Right cardiac atrium (tissue), 5 donors: ENCODE measurements around the gene DOK5. TPM values are rescaled to one million over a fixed set of nuclear protein-coding genes. Genes with fewer than 3 reads are reported as not detected.

ENCODE experiments used
- ATAC-seq, 2 donors: fragments of 200-7000 bp; cut with Tn5 transposase; one replicate each; pipeline versions ENCODE4 v1.8.0 to v1.9.1; 2020; ENCODE audit warnings: moderate library complexity in 2 of 2, mild to moderate bottlenecking in 1 of 2
- DNase-seq, 3 donors: peaks; one replicate each; pipeline ENCODE4 v3.0.0-alpha.2; 2020
- H3K27ac ChIP-seq: one replicate; pipeline ENCODE4 v1.5.1; 2013; ENCODE audit warnings: mild to moderate bottlenecking, low read length, control low read depth, moderate library complexity
- H3K27me3 ChIP-seq: one replicate; pipeline ENCODE4 v1.6.1; 2013; ENCODE audit not compliant: control insufficient read depth, insufficient read depth
- H3K4me1 ChIP-seq: one replicate; pipeline ENCODE4 v1.6.1; 2013; ENCODE audit warnings: low read length; ENCODE audit not compliant: control insufficient read depth, insufficient read depth
- H3K4me3 ChIP-seq: one replicate; pipeline ENCODE4 v1.5.1; 2013; ENCODE audit warnings: low read length, control low read depth
- H3K9me3 ChIP-seq: one replicate; pipeline ENCODE4 v1.6.1; 2013; ENCODE audit warnings: low read length; ENCODE audit not compliant: control insufficient read depth
- WGBS: extraction: QIAGEN DNeasy Blood & Tissue Kit; methylation state at CpG from one replicate; pipeline ENCODE4 v1.1.7; 2013; 5-methylcytosine and 5-hydroxymethylcytosine counted together
- intact Hi-C, 4 donors: fragments of 100-400 bp; cut with DNase I; formaldehyde crosslinking; loops; one replicate each; pipeline versions ENCODE4 v1.11.0 to v1.14.0; 2022 to 2023
- polyA plus RNA-seq: library from polyadenylated mRNA; stranded (reverse); fragments of 200-250 nt; gene quantifications from one replicate; pipeline ENCODE4 v1.2.3, GENCODE V29; 2013
- total RNA-seq, 4 donors: library from RNA; stranded (reverse); fragmentation: NEBNext Ultra II Directional; extraction: Animal tissue kit (Norgen Biotek cat#: 25700); gene quantifications; one replicate each; pipeline ENCODE4 v1.2.1, GENCODE V29; 2021
- donor health status: healthy with polysubstance abuse.
- donor health status: DM: no; HTN: yes; CAD: no.
- donor health status: DM: no; HTN: no; CAD: no.
- donor health status: DM: no; HTN: yes; CAD: no; lungs with severe emphysema.
- donor health status: DM: yes; HTN: yes; CAD: no.

Gene DOK5
- total and polyA plus RNA-seq, 5 donors, result 10.6 to 20.2 (median 16.0) TPM

DNA sequence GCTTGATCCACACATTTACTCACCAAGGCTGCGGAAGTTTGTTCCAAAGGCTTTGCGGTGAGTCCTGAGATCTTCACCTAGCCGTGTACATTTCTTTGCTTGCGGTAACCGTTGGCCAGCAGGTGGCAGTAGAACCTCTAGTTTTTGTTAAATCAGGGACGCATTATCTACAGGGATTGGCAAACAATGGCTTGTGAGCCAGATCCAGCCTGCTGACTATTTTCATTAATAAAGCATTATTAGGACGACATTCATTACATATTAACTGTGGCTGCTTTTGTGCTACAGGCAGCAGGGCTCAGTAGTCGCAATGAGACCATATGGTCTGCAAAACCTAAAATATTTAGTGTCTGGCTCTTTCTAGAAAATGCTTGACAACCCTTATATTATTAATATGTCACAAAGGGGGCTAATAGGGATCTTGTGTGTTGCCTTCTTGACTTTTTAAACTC, 174.1 kb downstream of the DOK5 start:
- DNase-seq, result peak; percentile 80 to 92 (median 86)
- intact Hi-C loops, result loop anchor here (5.0 kb wide), 4 partner anchors 427 to 552 kb away; partner anchors contain the start of gene PFDN4 (in 1 of the 4)
- no peaks in the 10 kb centered on the region for H3K9me3 ChIP-seq
- ATAC-seq, result peak; percentile 77 to 88
- H3K4me3 ChIP-seq, result no peak overlapping the region
- no peaks in the 10 kb centered on the region for H3K4me1 ChIP-seq
- no peaks in the 10 kb centered on the region for H3K27me3 ChIP-seq
- H3K27ac ChIP-seq, result no peak overlapping the region
- WGBS, result 14% methylated on average over 8 of the region's 8 CpGs

GRCh38 chr20:54650052-54650719, 174.8 kb downstream of the DOK5 start:
- Histone ChIP-seq H3K4me3 (no peak overlapping the region), H3K4me1 (no peaks in the 10 kb centered on the region), H3K27ac (no peak overlapping the region), H3K27me3 (no peaks in the 10 kb centered on the region), H3K9me3 (no peaks in the 10 kb centered on the region)
- 21% methylated on average over 4 of the region's 4 CpGs for WGBS
- intact Hi-C loops, result no loop called here
- DNase-seq, result no peak
- peak in 1 of 2 donors; percentile 41 for ATAC-seq

- no peak overlapping the region for H3K27ac ChIP-seq
- no peaks in the 10 kb centered on the region for H3K9me3 ChIP-seq
- no peaks in the 10 kb centered on the region for H3K4me1 ChIP-seq
- H3K4me3 ChIP-seq, result no peak overlapping the region
- no peaks in the 10 kb centered on the region for H3K27me3 ChIP-seq
- DNase-seq (no peak), ATAC-seq (no peak)
- WGBS, result 95% methylated on average over 3 of the region's 3 CpGs
- intact Hi-C loops, result no loop called here
Measured at GRCh38 chr20:54651252-54651651, 175.9 kb downstream of the DOK5 start.

GRCh38 chr20:54654450-54654849, 179.1 kb downstream of the DOK5 start:
- peak in 1 of 3 donors; percentile 46 for DNase-seq
- ATAC-seq, result peak in 1 of 2 donors; percentile 36
- Histone ChIP-seq H3K27ac (no peak overlapping the region), H3K4me3 (no peak overlapping the region), H3K9me3 (no peaks in the 10 kb centered on the region), H3K27me3 (no peaks in the 10 kb centered on the region), H3K4me1 (no peaks in the 10 kb centered on the region)
- 42% methylated on average over 4 of the region's 4 CpGs for WGBS
- intact Hi-C loops, result no loop called here

DNA sequence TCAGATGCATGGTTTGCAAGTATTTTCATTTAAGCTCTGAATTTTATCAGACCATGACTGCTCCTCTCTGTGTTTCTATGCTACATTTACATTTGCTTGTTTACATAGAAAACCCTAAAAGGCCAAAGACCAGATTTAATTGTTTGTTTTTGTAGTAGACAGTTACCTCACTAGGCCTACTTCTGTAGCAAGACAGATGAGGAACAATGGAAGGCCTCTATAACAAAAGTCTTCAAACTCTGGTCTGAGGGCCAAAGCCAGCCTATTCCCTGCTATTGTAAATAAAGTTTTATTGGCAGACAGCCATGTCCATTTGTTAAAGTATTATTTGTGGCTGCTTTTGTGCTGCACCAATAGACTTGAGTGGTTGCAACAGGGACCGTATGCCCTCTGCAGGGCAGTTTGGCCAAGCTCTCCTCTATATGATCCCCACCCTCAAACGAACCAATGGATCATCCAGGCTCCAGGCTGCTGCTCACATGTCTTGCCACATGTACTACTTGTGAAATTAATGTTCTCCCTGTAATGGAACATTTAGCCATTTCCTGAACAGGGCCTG, 182.0 kb downstream of the DOK5 start:
- DNase-seq, result no peak
- Histone ChIP-seq H3K4me3 (no peak overlapping the region), H3K4me1 (no peaks in the 10 kb centered on the region), H3K9me3 (no peaks in the 10 kb centered on the region), H3K27me3 (no peaks in the 10 kb centered on the region), H3K27ac (no peak overlapping the region)
- no peak for ATAC-seq
- 84% methylated on average over 2 of the region's 2 CpGs for WGBS
- intact Hi-C loops, result no loop called here

- Histone ChIP-seq H3K4me3 (no peak overlapping the region), H3K9me3 (no peaks in the 10 kb centered on the region), H3K27ac (no peak overlapping the region), H3K4me1 (no peaks in the 10 kb centered on the region), H3K27me3 (no peaks in the 10 kb centered on the region)
- intact Hi-C loops, result no loop called here
- WGBS, result 80% methylated on average over 5 of the region's 5 CpGs
- no peak for DNase-seq
- ATAC-seq, result no peak
Measured at GRCh38 chr20:54658525-54658924, 183.1 kb downstream of the DOK5 start.

- Histone ChIP-seq H3K9me3 (no peaks in the 10 kb centered on the region), H3K27ac (no peak overlapping the region), H3K4me3 (no peak overlapping the region), H3K27me3 (no peaks in the 10 kb centered on the region), H3K4me1 (no peaks in the 10 kb centered on the region)
- intact Hi-C loops, result no loop called here
- no peak for DNase-seq
- WGBS, result 64% methylated on average over 3 of the region's 3 CpGs
- ATAC-seq, result no peak
Measured at GRCh38 chr20:54661265-54661664, 185.9 kb downstream of the DOK5 start.

DNA sequence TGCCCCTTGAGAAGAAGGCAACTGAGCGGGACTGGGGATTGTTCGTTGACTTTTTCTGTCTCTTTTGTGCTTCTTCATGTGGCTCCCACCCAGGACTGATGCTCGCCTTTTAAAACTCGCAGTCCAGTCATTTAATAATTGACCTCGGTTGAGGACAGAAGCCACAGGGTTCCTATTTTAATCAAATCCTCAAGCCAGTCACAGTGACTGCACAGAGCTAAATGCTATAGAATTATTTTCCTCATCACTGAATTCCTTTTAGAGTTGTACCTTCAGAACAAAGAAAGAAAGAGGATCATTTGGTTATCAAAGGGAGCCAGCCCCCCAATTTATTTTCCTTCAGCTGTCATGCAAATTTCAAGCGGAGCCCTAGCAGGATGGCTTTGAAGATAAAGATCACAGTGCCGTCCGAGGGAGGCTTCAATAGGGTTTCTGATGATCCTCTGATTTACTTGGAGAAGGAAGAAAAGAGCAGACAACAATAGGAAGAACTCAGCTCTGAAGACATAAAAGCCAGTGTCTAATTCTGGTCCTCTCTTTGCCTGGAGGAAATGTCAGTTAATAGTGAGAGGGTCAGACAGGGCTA, 186.6 kb downstream of the DOK5 start:
- ATAC-seq (no peak), DNase-seq (no peak)
- Histone ChIP-seq H3K4me3 (no peak overlapping the region), H3K4me1 (no peaks in the 10 kb centered on the region), H3K27me3 (no peaks in the 10 kb centered on the region), H3K9me3 (no peaks in the 10 kb centered on the region), H3K27ac (no peak overlapping the region)
- intact Hi-C loops, result no loop called here
- 65% methylated on average over 8 of the region's 8 CpGs for WGBS

GRCh38 chr20:54665812-54666211, 190.4 kb downstream of the DOK5 start:
- H3K9me3 ChIP-seq, result no peaks in the 10 kb centered on the region
- no peaks in the 10 kb centered on the region for H3K27me3 ChIP-seq
- no peaks in the 10 kb centered on the region for H3K4me1 ChIP-seq
- ATAC-seq (no peak), DNase-seq (no peak)
- no peak overlapping the region for H3K27ac ChIP-seq
- H3K4me3 ChIP-seq, result no peak overlapping the region
- 91% methylated on average over 1 of the region's 1 CpG for WGBS
- intact Hi-C loops, result no loop called here

DNA sequence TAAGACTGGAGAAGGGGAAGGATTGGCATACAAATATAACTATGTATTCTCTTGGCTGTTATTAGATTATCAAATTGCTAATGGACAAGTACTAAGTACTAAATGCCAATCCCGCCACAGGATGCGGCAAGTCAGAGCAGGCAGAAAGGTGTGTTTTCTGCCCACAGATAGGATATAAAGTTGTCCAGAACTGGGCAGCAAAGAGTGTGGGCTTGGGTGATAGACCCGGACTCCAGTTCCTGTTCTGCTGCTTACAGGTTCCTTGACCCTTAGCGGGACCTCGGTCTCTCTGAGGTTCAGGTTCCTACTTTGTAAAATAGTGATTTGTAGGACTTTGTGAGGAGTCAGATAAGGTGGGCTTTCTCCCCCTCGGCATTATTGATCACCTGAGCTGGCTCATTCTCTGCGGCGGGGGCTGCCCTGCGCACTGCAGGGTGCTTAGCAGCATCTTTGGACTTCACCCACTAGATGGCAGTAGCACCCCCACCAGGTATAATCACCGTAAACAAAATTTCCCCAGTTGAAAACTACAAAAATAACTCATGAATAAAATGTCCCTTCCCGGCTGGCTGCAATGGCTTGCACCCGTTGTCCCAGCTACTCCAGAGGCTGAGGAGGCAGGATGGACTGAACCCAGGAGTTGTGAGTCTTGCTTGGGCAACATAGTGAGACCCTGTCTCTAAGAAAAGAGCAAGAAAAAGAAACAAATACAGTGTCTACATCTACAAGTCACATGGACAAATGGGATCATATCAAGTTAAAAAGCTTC, 193.1 kb downstream of the DOK5 start:
- DNase-seq, result no peak
- H3K4me3 ChIP-seq, result no peak overlapping the region

DNA sequence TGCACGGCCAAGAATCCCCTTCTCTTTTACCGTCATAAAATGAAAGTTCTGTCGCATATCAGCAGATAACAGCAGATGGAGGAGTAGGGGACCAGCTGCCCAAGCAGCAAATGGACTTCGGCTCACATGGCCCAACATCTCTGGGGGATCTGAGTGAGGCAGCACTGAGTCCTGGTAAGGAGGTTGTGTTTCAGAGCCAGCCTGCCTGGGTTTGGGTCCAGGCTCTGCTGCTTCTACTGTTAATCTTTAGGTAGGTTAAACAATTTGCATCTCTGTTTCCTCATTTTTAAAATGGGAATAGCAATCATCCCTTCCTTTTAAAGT, 193.6 kb downstream of the DOK5 start:
- Histone ChIP-seq H3K9me3 (no peaks in the 10 kb centered on the region), H3K27ac (no peak overlapping the region), H3K4me1 (no peaks in the 10 kb centered on the region), H3K4me3 (no peak overlapping the region), H3K27me3 (no peaks in the 10 kb centered on the region)
- intact Hi-C loops, result no loop called here
- no peak for DNase-seq
- WGBS, result 43% methylated on average over 4 of the region's 4 CpGs
- no peak for ATAC-seq

More for the DNA sequence above, 193.1 kb downstream of the DOK5 start:
- 34% methylated on average over 12 of the region's 12 CpGs for WGBS
- intact Hi-C loops, result no loop called here
- Histone ChIP-seq H3K4me1 (no peaks in the 10 kb centered on the region), H3K27ac (no peak overlapping the region), H3K27me3 (no peaks in the 10 kb centered on the region), H3K9me3 (no peaks in the 10 kb centered on the region)
- peak; percentile 45 to 50 for ATAC-seq
